ENCODE results near the gene SLC26A9.

Gene SLC26A9

GRCh38 chr1:205979301-205979700 lies 36.0 kb upstream of the SLC26A9 start:
- Histone ChIP-seq H3K9me3 (ENCODE audit: control insufficient read depth, insufficient read depth, low read depth, low read length) (no peaks in the 10 kb centered on the region), H3K4me3 (ENCODE audit: low read depth, low read length) (no peak overlapping the region), H3K4me1 (ENCODE audit: control insufficient read depth, insufficient read depth, low read length) (no peaks in the 10 kb centered on the region), H3K36me3 (ENCODE audit: control insufficient read depth in 2 of 2, insufficient read depth in 1 of 2, low read length in 2 of 2) (no peaks in the 10 kb centered on the region), H3K27ac (ENCODE audit: extremely low read depth, low read depth, low read length) (no peak overlapping the region)
- ChIA-PET POLR2A (no interaction called here), CTCF (interaction anchor here (0.9 to 6.2 kb wide), 6 partner anchors 11 to 320 kb away, joined by 3 to 527 read pairs (median 24); no protein-coding TSS in a partner anchor)
- TF ChIP-seq ZNF391 (tag by site-specific recombination; IDR thresholded peaks at IDR 0.05; ENCODE audit: borderline replicate concordance, low read depth) = no peak
- no peak for TF ChIP-seq ZNF664 (tag by site-specific recombination; IDR thresholded peaks at IDR 0.05)
- TF ChIP-seq ZNF621 (tag by site-specific recombination; IDR thresholded peaks at IDR 0.05) = no peak

DNA sequence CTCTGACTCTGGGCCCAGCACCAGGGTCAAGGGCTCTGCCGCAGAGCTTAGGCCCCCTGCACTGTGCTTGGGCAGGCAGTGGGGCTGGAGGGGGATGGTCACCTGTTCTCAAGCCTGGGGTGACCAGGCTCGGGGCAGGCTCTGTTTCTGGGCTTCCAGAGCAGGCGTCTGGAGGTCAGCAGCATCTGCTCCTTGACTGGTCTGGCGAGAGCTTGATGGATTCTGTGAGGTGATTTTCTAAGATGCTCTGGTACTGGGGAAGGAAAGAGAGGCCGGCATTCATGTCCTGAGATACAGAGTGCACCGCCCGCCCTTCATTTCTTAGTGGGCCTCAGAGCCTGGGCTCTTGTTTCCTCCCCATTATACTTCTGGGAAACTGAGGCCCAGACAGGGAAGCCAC lies 35.4 kb upstream of the SLC26A9 start:
- no peak overlapping the region for H3K27ac ChIP-seq (ENCODE audit: extremely low read depth, low read depth, low read length)
- POLR2A ChIA-PET = interaction anchor here (0.5 kb wide), 1 partner anchor 68 kb away, joined by 4 read pairs; no protein-coding TSS in a partner anchor
- no peak for TF ChIP-seq ZNF354C (tag by site-specific recombination; IDR thresholded peaks at IDR 0.05; ENCODE audit: borderline replicate concordance, low read depth)
- TF ChIP-seq, protein P1, sequence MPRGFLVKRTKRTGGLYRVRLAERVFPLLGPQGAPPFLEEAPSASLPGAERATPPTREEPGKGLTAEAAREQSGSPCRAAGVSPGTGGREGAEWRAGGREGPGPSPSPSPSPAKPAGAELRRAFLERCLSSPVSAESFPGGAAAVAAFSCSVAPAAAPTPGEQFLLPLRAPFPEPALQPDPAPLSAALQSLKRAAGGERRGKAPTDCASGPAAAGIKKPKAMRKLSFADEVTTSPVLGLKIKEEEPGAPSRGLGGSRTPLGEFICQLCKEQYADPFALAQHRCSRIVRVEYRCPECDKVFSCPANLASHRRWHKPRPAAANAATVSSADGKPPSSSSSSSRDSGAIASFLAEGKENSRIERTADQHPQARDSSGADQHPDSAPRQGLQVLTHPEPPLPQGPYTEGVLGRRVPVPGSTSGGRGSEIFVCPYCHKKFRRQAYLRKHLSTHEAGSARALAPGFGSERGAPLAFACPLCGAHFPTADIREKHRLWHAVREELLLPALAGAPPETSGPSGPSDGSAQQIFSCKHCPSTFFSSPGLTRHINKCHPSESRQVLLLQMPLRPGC (tag by site-specific recombination; IDR thresholded peaks at IDR 0.05) = no peak
- no peak for TF ChIP-seq ZNF580 (tag by site-specific recombination; IDR thresholded peaks at IDR 0.05)
- no peak for TF ChIP-seq ZNF214 (tag by site-specific recombination; IDR thresholded peaks at IDR 0.05; ENCODE audit: borderline replicate concordance)
- TF ChIP-seq ZNF202 (tag by site-specific recombination; IDR thresholded peaks at IDR 0.05; ENCODE audit: borderline replicate concordance) = no peak
- TF ChIP-seq ZNF248 (tag by site-specific recombination; IDR thresholded peaks at IDR 0.05) = no peak

DNA sequence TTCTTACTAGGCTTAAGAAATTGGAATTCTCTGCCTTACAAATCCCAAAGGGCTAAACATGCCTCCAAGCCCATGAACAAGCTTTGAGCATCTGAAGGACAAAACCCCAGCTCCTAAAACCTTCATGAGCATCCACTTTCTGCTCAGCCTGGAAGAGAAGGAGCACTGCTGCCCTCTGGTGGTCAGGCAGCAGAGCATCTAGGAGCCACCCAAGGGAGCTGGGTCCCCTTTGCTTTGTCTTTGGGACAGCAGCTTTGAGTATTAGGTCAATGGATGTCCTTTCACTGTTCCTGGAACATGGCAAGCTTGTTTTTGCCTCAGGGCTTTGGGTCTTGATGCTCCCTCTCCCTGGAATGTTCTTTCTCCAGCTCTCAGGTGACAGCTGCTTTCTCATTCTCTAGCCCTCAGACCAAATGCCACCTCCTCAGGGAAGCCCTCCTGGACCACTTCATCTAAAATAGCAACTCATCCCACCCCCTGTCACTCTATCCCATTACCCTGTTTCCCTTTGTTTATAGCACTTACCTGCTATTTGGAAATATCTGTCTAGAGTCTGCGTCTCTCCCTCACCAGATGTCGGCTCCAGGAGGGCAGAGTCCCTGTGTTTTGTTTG lies 34.3 kb upstream of the SLC26A9 start:
- POLR2A ChIA-PET = interaction anchor here (0.7 to 1.9 kb wide), 7 partner anchors 55 to 346 kb away, joined by 3 to 18 read pairs (median 4); partner anchors contain the start of gene ELK4

More for the DNA sequence above, 35.4 kb upstream of the SLC26A9 start:
- no peak overlapping the region for H3K4me3 ChIP-seq (ENCODE audit: low read depth, low read length)
- H3K36me3 ChIP-seq (ENCODE audit: control insufficient read depth in 2 of 2, insufficient read depth in 1 of 2, low read length in 2 of 2) = no peaks in the 10 kb centered on the region
- no peaks in the 10 kb centered on the region for H3K9me3 ChIP-seq (ENCODE audit: control insufficient read depth, insufficient read depth, low read depth, low read length)
- H3K4me1 ChIP-seq (ENCODE audit: control insufficient read depth, insufficient read depth, low read length) = no peaks in the 10 kb centered on the region
- CTCF ChIA-PET = interaction anchor here (1.4 to 6.2 kb wide), 10 partner anchors 8 to 454 kb away, joined by 3 to 527 read pairs (median 29); no protein-coding TSS in a partner anchor

More for the DNA sequence above, 34.3 kb upstream of the SLC26A9 start:
- TF ChIP-seq PRDM4 (tag by site-specific recombination; IDR thresholded peaks at IDR 0.05) (no peak), PRDM10 (tag by site-specific recombination; IDR thresholded peaks at IDR 0.05) (no peak), CTCF (tag by site-specific recombination; IDR thresholded peaks at IDR 0.05) (peak; percentile 88), ZNF692 (tag by site-specific recombination; IDR thresholded peaks at IDR 0.05) (peak; percentile 52; the same call in 1 of the 2 replicates), SP7 (tag by site-specific recombination; IDR thresholded peaks at IDR 0.05) (peak; percentile 30; the same call in 1 of the 2 replicates), ZNF654 (tag by site-specific recombination; IDR thresholded peaks at IDR 0.05; ENCODE audit: low read depth) (peak; percentile 95), ZNF423 (tag by site-specific recombination; IDR thresholded peaks at IDR 0.05) (peak; percentile 74; the same call in 1 of the 2 replicates), ZNF521 (tag by site-specific recombination; IDR thresholded peaks at IDR 0.05) (no peak)
- no peaks in the 10 kb centered on the region for H3K4me1 ChIP-seq (ENCODE audit: control insufficient read depth, insufficient read depth, low read length)
- CTCF ChIA-PET = interaction anchor here (0.6 to 6.2 kb wide), 96 partner anchors 9 to 569 kb away, joined by 3 to 527 read pairs (median 5); partner anchors contain the start of genes AVPR1B, CTSE, ELK4 and PM20D1
- H3K9me3 ChIP-seq (ENCODE audit: control insufficient read depth, insufficient read depth, low read depth, low read length) = no peaks in the 10 kb centered on the region
- H3K36me3 ChIP-seq (ENCODE audit: control insufficient read depth in 2 of 2, insufficient read depth in 1 of 2, low read length in 2 of 2) = no peaks in the 10 kb centered on the region
- no peak overlapping the region for H3K27ac ChIP-seq (ENCODE audit: extremely low read depth, low read depth, low read length)
- H3K4me3 ChIP-seq (ENCODE audit: low read depth, low read length) = no peak overlapping the region
